ENCODE data around the gene SPAG6. TPM values are rescaled to one million over a fixed set of nuclear protein-coding genes. Genes with fewer than 3 reads are reported as not detected.

SPAG6 gene
- total RNA-seq, 1 donor = not detected

DNA sequence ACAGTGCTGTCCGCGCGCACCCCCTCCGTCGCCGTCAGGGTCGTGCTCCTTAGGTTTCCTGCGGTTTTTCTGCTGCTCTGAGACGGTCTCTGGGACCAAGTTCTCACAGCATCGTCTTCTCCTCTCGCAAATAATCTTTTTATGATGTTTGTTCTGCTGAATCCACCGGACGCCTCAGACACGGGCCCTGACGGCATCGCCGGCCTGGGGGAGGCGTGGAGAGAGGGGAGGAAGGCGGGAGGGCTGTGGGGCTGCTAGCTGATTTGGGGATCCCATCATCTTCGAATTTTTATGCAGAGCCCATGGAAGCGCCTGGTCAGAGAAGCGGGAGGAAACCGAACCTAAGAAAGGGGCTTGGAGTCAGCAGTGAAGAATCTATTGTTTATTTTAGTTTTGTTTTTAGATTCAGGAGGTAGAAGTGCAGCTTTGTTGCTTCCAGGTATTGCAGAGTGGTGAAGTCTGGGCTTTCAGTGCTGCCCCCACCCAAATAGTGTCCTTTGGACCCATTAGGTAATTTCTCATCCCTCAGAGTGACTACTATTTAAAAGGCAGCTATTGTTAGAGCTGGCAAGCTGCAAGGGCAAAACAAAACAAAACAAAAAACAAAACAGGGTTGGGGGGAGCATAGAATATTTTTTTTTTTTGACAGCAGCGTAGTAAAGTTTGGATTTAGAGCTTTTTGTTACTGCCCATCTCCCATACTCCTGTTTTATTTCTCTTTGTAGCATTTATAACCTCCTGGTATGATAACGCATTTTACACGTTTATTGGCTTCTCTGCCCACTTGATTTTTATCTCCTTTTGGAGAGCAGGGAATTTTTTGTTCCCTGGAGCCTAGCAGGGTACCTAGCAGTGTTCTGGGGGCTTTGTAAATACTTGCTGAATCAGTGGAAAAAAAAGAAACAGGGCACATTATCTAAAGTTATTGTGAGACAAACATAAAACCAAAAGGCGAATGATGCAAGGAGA, 92.6 kb downstream of the SPAG6 start:
- peak overlapping the region; percentile 65 for H3K4me3 ChIP-seq (ENCODE audit: low read depth, low read length)
- TF ChIP-seq, protein P1, sequence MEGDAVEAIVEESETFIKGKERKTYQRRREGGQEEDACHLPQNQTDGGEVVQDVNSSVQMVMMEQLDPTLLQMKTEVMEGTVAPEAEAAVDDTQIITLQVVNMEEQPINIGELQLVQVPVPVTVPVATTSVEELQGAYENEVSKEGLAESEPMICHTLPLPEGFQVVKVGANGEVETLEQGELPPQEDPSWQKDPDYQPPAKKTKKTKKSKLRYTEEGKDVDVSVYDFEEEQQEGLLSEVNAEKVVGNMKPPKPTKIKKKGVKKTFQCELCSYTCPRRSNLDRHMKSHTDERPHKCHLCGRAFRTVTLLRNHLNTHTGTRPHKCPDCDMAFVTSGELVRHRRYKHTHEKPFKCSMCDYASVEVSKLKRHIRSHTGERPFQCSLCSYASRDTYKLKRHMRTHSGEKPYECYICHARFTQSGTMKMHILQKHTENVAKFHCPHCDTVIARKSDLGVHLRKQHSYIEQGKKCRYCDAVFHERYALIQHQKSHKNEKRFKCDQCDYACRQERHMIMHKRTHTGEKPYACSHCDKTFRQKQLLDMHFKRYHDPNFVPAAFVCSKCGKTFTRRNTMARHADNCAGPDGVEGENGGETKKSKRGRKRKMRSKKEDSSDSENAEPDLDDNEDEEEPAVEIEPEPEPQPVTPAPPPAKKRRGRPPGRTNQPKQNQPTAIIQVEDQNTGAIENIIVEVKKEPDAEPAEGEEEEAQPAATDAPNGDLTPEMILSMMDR (IDR thresholded peaks at IDR 0.05; ENCODE audit: insufficient read depth, low read depth, low read length) = no peak
- peak; percentile 55 for DNase-seq (ENCODE audit: low read depth)

DNA sequence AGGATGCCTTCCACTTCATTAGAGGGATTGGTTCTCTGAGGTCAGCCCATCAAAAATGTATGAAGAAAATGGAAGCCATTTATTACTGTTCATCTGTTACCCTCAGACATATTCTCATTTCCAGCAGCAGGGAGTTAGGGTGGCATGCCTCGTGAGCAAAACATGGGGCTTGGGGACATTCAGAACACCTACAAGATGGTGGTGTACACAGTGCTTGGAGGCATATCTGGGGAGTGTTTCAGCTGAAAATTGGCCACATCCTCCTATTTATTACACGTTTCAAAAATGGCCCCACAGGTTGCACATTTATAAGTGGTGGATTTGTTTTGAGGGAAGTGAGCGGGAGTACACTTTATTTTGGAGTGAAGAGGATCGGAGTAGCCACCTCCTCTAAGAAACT, 93.4 kb downstream of the SPAG6 start:
- TF ChIP-seq, protein P1 (IDR thresholded peaks at IDR 0.05; ENCODE audit: insufficient read depth, low read depth, low read length) = no peak
- H3K4me3 ChIP-seq (ENCODE audit: low read depth, low read length) = peak overlapping the region; percentile 65
- no peak for DNase-seq (ENCODE audit: low read depth)

DNA sequence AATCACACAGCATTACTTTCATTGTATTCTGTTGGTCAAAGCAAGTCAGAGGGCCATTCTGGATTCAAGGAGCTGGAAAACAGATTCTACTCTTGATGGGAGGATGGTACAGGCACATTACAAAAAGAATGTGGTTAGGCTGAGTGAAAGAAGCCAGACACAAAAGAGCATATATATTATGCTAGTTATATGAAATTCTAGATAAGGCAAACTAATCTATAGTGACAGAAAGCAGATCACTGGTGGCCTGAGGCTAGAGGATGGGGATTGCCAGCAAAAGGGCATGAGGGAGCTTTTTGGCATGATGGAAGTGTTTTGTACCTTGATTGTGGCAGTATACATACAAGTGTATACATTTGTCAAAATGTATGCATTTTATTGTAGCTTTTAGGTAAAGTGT, 96.8 kb downstream of the SPAG6 start:
- TF ChIP-seq, protein P1 (IDR thresholded peaks at IDR 0.05; ENCODE audit: insufficient read depth, low read depth, low read length) = no peak
- no peak for DNase-seq (ENCODE audit: low read depth)
- H3K4me3 ChIP-seq (ENCODE audit: low read depth, low read length) = no peak overlapping the region

DNA sequence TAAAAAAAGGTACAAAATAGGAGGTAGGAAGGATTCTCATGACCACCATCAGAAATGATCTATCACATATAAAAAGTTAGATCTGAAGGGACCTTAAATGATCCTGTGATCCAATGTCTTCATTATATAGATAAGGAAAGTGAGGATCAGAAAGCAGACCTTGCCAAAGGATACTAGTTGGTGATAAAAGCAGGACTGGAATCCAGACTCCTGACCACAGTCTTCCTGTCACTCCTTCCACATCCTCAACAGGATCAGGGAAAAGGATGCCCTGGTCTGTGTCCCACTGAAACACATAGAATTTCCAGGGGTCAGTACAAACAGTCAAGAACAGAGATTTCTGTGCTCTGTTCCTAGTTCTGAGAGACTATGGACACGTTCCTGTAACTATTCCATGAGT, 97.2 kb downstream of the SPAG6 start:
- TF ChIP-seq, protein P1 (IDR thresholded peaks at IDR 0.05; ENCODE audit: insufficient read depth, low read depth, low read length) = no peak
- H3K4me3 ChIP-seq (ENCODE audit: low read depth, low read length) = no peak overlapping the region
- DNase-seq (ENCODE audit: low read depth) = no peak

DNA sequence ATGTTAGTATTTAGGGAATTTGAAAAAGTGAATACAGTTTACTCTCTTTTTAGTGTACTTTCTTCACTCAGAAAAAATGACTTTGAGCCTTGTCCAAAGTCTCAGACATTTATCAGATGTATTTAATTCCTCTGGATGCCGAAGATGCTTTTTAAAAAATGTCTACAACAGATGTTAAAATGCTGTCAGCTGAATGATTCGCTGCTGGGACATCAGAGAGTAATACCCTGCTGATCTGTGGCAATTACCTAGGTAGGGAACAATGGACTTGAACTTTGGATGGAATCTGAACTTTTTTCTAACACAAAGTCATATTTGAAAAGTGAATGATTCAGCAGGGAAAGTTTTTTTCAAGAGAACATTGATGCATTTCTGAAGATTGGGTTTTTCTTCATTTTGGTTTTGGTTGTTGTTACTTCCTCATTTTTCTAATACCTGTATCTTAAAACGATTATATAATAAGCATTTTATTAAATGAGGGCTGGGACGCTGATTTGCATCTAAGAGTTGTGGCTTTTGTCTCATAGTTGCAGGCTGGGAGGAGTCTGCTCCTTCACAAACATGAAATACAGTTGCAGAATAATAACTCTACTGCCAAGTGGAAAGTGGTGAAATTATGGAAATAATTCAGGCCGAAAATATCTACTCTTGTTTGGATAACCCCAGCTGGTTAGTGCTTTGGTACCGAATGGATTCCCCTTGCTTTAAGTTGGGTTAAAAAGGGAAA, 98.0 kb downstream of the SPAG6 start:
- DNase-seq (ENCODE audit: low read depth) = no peak
- TF ChIP-seq, protein P1 (IDR thresholded peaks at IDR 0.05; ENCODE audit: insufficient read depth, low read depth, low read length) = no peak
- no peak overlapping the region for H3K4me3 ChIP-seq (ENCODE audit: low read depth, low read length)

DNA sequence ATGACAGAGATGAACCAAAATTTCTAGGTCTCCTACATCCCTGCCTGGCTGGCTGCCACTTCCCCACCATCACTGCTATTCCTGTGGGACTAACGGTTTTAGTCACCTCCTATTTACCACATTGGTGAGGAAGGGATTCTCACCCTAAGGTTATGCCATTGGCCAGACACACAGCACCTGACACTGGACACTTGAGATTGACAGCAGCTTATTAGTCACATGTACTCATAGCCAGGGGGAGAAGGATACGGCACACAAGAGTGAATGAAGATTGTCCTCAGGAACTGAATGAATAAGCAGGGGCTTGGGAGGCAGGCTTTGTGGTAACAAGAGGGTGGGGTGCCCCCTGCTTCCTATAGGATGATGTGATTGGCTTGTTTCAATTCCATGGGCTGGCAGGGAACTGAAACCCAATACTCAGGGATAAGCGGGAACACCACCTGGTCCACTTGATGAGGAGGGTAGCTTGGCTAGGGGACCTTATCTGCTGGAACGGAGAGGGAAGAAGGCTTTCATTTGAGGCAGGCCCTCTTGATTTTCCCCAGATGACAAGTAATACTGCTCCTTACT, 99.0 kb downstream of the SPAG6 start:
- H3K4me3 ChIP-seq (ENCODE audit: low read depth, low read length) = no peak overlapping the region
- TF ChIP-seq, protein P1 (IDR thresholded peaks at IDR 0.05; ENCODE audit: insufficient read depth, low read depth, low read length) = no peak
- DNase-seq (ENCODE audit: low read depth) = no peak

Measured in fibroblast of villous mesenchyme (primary cell).